C1 segment of cervical spinal cord (tissue), 14 donors: ENCODE data around the gene GPHN.
"Not testable (repeated sequence)": the region's sequence is repeated elsewhere in the genome, so short reads cannot be mapped to it uniquely, and the experiment has no call there.

Experiments used
- DNase-seq, 14 donors: peaks; one replicate each; lab custom pipeline; 2025; lab: John Stamatoyannopoulos, UW

GPHN gene

DNA sequence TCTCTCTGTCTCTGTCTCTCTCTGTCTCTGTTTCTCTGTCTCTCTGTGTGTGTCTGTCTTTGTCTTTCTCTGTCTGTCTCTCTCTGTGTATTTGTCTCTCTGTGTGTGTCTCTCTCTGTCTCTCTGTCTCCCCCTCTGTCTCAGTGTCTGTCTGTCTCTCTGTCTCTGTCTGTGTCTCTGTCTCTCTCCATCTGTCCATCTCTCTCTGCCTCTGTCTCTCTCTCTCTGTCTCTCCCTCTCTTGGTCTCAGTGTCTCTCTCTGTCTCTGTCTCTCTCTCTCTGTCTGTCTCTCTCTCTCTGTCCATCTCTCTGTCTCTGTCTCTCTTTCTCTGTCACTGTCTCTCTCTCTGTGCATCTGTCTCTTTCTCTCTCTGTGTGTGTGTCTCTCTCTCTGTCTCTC lies 537.5 kb downstream of the GPHN start:
- DNase-seq = no peak

DNA sequence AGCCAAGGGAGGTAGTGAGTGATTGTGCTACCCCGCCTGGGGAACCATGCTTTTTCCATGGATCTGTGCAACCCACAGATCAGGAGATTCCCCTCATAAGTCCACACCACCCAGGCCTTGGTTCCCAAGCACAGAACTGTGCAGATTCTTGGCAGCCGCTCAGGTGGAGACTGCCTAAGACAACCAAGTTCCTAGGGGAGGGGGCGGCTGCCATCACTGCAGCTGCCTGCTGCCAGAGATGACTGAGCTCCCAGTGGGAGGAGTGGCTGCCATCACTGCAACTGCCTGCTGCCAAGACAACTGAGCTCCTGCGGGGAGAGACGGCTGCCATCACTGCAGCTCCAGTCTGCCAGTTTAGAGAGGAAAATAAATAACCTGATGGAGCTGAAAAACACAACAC lies 542.9 kb downstream of the GPHN start:
- DNase-seq = no peak

- no peak for DNase-seq
Measured at GRCh38 chr14:67056684-67057083, 548.7 kb downstream of the GPHN start.

- DNase-seq = no peak
Measured at GRCh38 chr14:67059596-67059995, 551.6 kb downstream of the GPHN start.

- DNase-seq = no peak
Measured at GRCh38 chr14:67060546-67060945, 552.6 kb downstream of the GPHN start.

DNA sequence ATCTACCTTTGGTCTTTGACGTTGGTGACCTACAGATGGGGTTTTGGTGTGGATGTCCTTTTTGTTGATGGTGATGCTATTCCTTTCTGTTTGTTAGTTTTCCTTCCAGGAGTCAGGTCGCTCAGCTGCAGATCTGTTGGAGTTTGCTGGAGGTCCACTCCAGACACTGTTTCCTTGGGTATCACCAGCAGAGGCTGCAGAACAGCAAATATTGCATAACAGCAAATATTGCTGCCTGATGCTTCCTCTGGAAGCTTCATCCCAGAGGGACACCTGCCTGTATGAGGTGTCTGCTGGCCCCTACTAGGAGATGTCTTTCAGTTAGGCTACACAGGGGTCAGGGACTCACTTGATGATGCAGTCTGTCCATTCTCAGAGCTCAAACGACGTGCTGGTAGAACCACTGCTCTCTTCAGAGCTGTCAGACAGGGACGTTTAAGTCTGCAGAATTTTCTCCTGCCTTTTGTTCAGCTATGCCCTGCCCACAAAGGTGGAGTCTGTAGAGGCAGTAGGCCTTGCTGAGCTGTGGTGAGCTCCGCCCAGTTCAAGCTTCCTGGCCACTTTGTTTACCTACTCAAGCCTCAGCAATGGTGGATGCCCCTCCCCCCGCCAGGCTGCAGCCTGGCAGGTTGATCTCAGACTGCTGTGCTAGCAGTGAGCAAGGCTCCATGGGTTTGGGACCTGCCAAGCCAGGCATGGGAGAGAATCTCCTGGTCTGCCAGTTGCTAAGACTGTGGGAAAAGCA lies 559.3 kb downstream of the GPHN start:
- DNase-seq = not testable (repeated sequence)

DNA sequence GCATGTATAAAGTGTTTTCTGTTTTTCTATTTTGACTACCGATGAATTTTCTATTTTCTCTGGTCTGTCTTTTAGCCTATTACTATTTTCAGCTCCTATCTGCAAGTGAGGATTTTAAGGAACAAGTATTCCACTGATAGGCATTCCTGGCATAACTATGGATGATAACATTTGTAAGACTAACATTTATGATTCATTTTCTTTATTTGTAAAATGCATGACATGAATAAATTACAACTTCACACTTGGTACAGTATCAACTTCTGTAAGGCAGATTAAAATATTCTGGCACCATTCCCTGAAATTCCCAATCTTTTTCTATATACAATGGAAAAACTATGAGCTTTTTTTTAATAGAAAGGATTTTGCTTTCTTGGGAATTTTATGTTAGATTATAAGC lies 560.3 kb downstream of the GPHN start:
- DNase-seq = no peak

DNA sequence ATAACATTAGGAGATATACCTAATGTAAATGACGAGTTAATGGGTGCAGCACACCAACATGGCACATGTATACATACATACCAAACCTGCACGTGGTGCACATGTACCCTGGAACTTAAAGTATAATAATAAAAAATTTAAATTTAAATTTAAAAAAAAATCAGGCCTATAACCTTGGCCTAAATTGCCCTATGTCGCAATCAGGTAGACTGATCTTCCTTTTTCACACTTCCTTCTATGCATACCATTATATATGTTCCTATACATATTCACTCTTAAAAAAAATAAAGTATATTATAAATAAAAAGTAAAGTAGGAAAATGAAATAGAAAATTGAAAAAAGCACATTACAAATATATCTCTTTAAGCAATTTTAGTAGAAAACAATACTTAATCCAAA lies 563.6 kb downstream of the GPHN start:
- no peak for DNase-seq

- peak in 2 of 14 donors; percentile 2 to 6 for DNase-seq
Measured at GRCh38 chr14:67077921-67078320, 570.0 kb downstream of the GPHN start.

DNA sequence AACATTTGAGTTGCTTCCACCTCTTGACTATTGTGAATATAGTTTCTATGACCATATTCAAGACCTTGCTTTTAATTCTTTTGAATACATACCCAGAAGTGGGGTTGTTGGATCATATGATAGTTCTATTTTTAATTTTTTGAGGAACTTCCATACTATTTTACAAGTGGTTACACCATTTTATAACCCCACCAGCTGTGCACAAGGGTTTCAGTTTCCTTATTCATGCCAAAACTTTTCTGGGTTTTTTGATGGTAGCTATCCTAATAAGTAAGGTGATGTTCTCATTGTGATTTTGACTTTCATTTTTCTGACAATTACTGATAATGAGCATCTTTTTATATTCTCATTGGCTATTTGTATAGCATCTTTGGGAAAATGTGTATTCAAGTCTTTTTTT lies 571.9 kb downstream of the GPHN start:
- no peak for DNase-seq

- DNase-seq = no peak
Measured at GRCh38 chr14:67108230-67108629, 600.3 kb downstream of the GPHN start.

GRCh38 chr14:67111022-67111421 lies 603.1 kb downstream of the GPHN start:
- no peak for DNase-seq

DNA sequence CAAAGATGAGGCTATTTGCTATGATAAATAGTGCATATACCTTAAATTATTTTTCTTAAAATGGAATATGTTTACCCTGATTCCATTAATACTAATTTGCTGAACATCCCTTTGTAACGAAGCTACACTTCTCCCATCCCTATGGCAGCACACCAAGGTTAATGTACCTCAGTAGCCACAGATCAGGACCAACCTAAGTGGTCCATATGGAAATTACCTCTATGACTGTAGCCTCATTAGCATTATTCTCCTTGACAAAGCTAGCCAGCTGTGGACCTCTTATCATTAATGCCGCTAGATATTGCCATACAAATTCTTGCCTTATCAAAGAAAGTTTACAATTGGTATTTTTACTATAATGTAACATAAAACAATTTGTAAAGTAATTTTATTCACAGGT lies 604.4 kb downstream of the GPHN start:
- DNase-seq = no peak

GRCh38 chr14:67127174-67127573 lies 619.2 kb downstream of the GPHN start:
- no peak for DNase-seq

DNA sequence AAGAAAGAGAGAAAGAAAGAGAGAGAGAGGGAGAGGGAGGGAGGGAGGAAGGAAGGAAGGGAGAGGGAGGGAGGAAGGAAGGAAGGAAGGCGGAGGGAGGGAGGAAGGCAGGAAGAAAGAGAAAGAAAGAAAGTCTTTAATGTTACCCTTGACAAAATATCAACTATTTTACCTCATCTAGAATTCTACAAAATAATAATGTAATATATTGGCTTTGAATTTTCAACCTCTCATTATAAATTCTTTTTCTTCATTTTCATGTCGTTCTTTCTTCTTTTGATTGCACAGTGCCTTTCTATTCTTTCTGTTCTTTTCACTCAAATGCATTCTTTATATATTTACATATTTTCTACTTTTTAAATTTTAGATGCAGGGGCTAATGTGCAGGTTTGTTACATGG lies 621.8 kb downstream of the GPHN start:
- no peak for DNase-seq

- DNase-seq = no peak
Measured at GRCh38 chr14:67131691-67132090, 623.7 kb downstream of the GPHN start.

- no peak for DNase-seq
Measured at GRCh38 chr14:67133144-67133543, 625.2 kb downstream of the GPHN start.

DNA sequence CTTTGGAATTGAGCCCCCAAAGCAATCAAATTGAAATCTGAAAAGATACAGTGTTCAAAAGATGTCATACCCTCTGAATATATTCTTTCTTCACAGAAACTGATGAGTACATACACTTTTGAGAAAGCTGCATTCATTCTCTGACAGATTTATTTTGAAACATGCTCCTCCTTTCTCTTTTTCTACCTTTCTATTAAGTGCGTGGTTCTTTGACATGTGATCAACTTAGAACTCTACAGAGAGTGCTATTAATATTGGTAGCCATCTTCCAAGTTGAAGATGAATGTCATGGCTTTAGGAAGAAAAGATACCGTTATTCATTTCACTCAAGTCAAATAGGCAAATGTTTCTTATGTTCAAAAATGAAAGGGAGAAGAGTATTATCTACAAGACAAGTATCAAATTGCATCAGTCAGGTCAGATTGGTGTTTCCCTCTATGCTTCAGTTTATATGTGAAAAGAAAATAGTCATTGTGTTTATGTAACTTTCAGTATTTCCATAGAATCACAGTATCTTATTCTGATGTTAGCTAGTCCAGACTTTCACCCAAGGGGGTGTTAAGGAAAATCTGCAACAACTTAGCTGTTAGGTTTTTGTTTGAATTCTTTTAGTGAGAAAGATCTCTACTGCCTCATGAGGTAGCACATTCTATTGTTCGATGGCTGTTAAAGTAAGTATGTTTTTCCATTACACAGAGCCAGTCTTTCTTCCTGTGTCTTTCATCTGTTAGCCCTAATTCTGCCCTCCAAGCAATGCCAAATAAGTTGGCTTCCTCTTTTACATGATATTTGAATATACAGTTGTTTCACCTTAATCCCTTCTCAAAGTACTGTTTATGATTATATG lies 625.9 kb downstream of the GPHN start:
- DNase-seq = no peak

DNA sequence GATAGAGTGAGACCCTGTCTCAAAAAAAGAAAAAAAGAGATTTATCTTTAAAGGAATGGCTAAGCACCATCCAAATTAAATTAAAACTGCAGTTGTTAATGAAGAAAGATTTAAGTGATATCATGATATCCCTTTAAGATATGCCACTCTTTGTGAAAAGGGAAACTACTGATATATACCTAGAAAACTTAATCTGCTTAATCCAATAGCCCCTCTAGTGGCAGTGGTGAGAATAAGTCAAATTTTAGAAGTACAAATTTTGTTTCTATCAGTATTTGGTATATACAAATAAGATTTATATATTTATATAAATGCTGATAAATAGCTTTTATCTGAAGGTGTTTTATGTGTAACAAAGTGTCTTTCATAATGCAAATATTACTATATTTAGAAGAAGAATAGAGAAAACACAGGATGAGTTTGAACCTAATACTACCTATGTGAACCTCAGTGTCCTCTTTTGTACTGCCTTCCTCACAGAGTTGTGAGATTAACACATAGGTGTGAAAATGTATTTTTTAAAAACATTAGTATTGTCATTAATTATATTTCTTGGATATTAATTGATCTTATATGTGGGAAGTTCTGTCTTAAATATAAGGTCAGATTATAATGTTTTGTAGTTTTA lies 629.9 kb downstream of the GPHN start:
- DNase-seq = no peak

- no peak for DNase-seq
Measured at GRCh38 chr14:67140556-67140955, 632.6 kb downstream of the GPHN start.

- no peak for DNase-seq
Measured at GRCh38 chr14:67141146-67141900, 633.4 kb downstream of the GPHN start.
